Liver (tissue), 9 donors: Measurements from ENCODE around the gene TANGO6. TPM values are rescaled to one million over a fixed set of nuclear protein-coding genes. Genes with fewer than 3 reads are reported as not detected.

Experiments used
- DNase-seq: peaks from one replicate; pipeline ENCODE4 v3.0.0-alpha.2; 2017; ENCODE audit warnings: low spot score
- H3K27ac ChIP-seq, 2 donors: one replicate each; pipeline ENCODE4 v1.7.0; 2013; ENCODE audit warnings: inconsistent platforms in 2 of 2, low read length in 2 of 2, control low read depth in 1 of 2, low read depth in 1 of 2, mild to moderate bottlenecking in 1 of 2
- H3K27me3 ChIP-seq, 4 donors: one replicate each; pipeline versions ENCODE4 v1.6.1 to v1.7.0; 2013; ENCODE audit warnings: low read length in 3 of 4, inconsistent platforms in 1 of 4, mild to moderate bottlenecking in 1 of 4, moderate library complexity in 1 of 4; ENCODE audit not compliant: control insufficient read depth in 4 of 4, insufficient read depth in 4 of 4
- H3K36me3 ChIP-seq, 4 donors: one replicate each; pipeline versions ENCODE4 v1.6.1 to v1.7.0; 2013; ENCODE audit warnings: low read length in 3 of 4, mild to moderate bottlenecking in 3 of 4, low read depth in 1 of 4, moderate library complexity in 1 of 4; ENCODE audit not compliant: control insufficient read depth in 4 of 4, insufficient read depth in 3 of 4
- H3K4me1 ChIP-seq, 4 donors: one replicate each; pipeline versions ENCODE4 v1.6.1 to v1.7.0; 2013; ENCODE audit warnings: low read length in 3 of 4, mild to moderate bottlenecking in 3 of 4, moderate library complexity in 1 of 4; ENCODE audit not compliant: control insufficient read depth in 4 of 4, insufficient read depth in 4 of 4
- H3K4me3 ChIP-seq, 3 donors: one replicate each; pipeline versions ENCODE4 v1.6.1 to v1.7.0; 2013; ENCODE audit warnings: low read length in 3 of 3, control low read depth in 1 of 3, low read depth in 1 of 3, mild to moderate bottlenecking in 1 of 3
- H3K9ac ChIP-seq, 2 donors: one replicate each; pipeline ENCODE4 v1.7.0; 2013; ENCODE audit warnings: low read length in 2 of 2, mild to moderate bottlenecking in 2 of 2, moderate library complexity in 2 of 2, control low read depth in 1 of 2, low read depth in 1 of 2
- H3K9me3 ChIP-seq, 4 donors: one replicate each; pipeline versions ENCODE4 v1.6.1 to v1.7.0; 2013; ENCODE audit warnings: low read length in 3 of 4; ENCODE audit not compliant: control insufficient read depth in 4 of 4
- EGR1 ChIP-seq, 2 donors: IDR thresholded peaks; 2 replicates each; pipeline ENCODE4 v1.6.1; 2016 to 2018; ENCODE audit warnings: antibody characterized with exemption in 2 of 2, low read depth in 2 of 2
- FOXA1 ChIP-seq: IDR thresholded peaks from 2 replicates; pipeline ENCODE4 v1.6.1; 2016; ENCODE audit warnings: antibody characterized with exemption
- FOXA2 ChIP-seq: IDR thresholded peaks from 2 replicates; pipeline ENCODE4 v1.6.1; 2016; ENCODE audit warnings: antibody characterized with exemption
- GABPA ChIP-seq, 2 donors: IDR thresholded peaks in 1 of 2; conservative IDR thresholded peaks in 1 of 2; 2 replicates each; pipeline ENCODE4 v1.6.1; 2016; ENCODE audit warnings: antibody characterized with exemption in 2 of 2, mild to moderate bottlenecking in 1 of 2, moderate library complexity in 1 of 2
- HNF4A ChIP-seq, 2 donors: conservative IDR thresholded peaks; 2 replicates each; pipeline ENCODE4 v1.6.1; 2016; ENCODE audit warnings: antibody characterized with exemption in 2 of 2, mild to moderate bottlenecking in 2 of 2
- HNF4G ChIP-seq: IDR thresholded peaks from 2 replicates; pipeline ENCODE4 v1.6.1; 2016; ENCODE audit warnings: antibody characterized with exemption
- JUND ChIP-seq, 2 donors: IDR thresholded peaks; 2 replicates each; pipeline ENCODE4 v1.6.1; 2016; ENCODE audit warnings: antibody characterized with exemption in 2 of 2
- NR2F2 ChIP-seq: IDR thresholded peaks from 2 replicates; pipeline ENCODE4 v1.6.1; 2016; ENCODE audit warnings: antibody characterized with exemption
- RAD21 ChIP-seq, 2 donors: IDR thresholded peaks; 2 replicates each; pipeline ENCODE4 v1.6.1; 2016; ENCODE audit warnings: antibody characterized with exemption in 2 of 2, mild to moderate bottlenecking in 2 of 2
- RXRA ChIP-seq, 2 donors: IDR thresholded peaks; 2 replicates each; pipeline ENCODE4 v1.6.1; 2017 to 2018; ENCODE audit warnings: antibody characterized with exemption in 2 of 2, mild to moderate bottlenecking in 1 of 2
- SP1 ChIP-seq: IDR thresholded peaks from 2 replicates; pipeline ENCODE4 v1.6.1; 2018; ENCODE audit warnings: antibody characterized with exemption, mild to moderate bottlenecking
- TAF1 ChIP-seq: conservative IDR thresholded peaks from 2 replicates; pipeline ENCODE4 v1.6.1; 2016; ENCODE audit warnings: antibody characterized with exemption, mild to moderate bottlenecking
- YY1 ChIP-seq: IDR thresholded peaks from 2 replicates; pipeline ENCODE4 v1.6.1; 2016; ENCODE audit warnings: antibody characterized with exemption, mild to moderate bottlenecking
- WGBS: extraction: QIAGEN DNeasy Blood & Tissue Kit; methylation state at CpG from one replicate; pipeline ENCODE4 v1.1.7; 2013; 5-methylcytosine and 5-hydroxymethylcytosine counted together
- polyA plus RNA-seq, 2 donors: library from polyadenylated mRNA; stranded (reverse) in 1 of 2; unstranded in 1 of 2; fragments of 200-250 nt in 1 of 2; fragments of >200 nt in 1 of 2; fragmentation: Nextera tagmentation in 1 of 2; extraction: Ambion mirVana in 1 of 2; gene quantifications; one replicate each; pipeline versions ENCODE4 v1.2.1 to v1.2.3, GENCODE V29; 2013 to 2015
- total RNA-seq, 2 donors: library from RNA; depleted of rRNA; stranded (reverse); fragments of >200 nt; gene quantifications; one replicate each; pipeline ENCODE4 v1.2.3, GENCODE V29; 2014
- TF ChIP-seq, protein P1 (sequence below): IDR thresholded peaks from 2 replicates; pipeline ENCODE4 v1.6.1; 2016; ENCODE audit warnings: antibody characterized with exemption
- TF ChIP-seq, protein P2 (sequence below): IDR thresholded peaks from 2 replicates; pipeline ENCODE4 v1.6.1; 2016; ENCODE audit warnings: antibody characterized with exemption, mild to moderate bottlenecking
- TF ChIP-seq, protein P3 (sequence below): fragments of 150-350 bp; IDR thresholded peaks from 2 replicates; pipeline ENCODE4 v1.5.1; 2017; ENCODE audit warnings: improper control_type of control experiment, low read depth, low read length; ENCODE audit not compliant: missing input control
- TF ChIP-seq, protein P4 (sequence below): IDR thresholded peaks from 2 replicates; pipeline ENCODE4 v1.6.1; 2016; ENCODE audit warnings: antibody characterized with exemption
- donor health status: healthy.
- donor health status: healthy.
- donor health status: healthy.
- donor health status: healthy.
- donor health status: healthy.

Gene TANGO6
- total and polyA plus RNA-seq, 4 donors, result 6.8 to 40.6 (median 10.5) TPM

DNA sequence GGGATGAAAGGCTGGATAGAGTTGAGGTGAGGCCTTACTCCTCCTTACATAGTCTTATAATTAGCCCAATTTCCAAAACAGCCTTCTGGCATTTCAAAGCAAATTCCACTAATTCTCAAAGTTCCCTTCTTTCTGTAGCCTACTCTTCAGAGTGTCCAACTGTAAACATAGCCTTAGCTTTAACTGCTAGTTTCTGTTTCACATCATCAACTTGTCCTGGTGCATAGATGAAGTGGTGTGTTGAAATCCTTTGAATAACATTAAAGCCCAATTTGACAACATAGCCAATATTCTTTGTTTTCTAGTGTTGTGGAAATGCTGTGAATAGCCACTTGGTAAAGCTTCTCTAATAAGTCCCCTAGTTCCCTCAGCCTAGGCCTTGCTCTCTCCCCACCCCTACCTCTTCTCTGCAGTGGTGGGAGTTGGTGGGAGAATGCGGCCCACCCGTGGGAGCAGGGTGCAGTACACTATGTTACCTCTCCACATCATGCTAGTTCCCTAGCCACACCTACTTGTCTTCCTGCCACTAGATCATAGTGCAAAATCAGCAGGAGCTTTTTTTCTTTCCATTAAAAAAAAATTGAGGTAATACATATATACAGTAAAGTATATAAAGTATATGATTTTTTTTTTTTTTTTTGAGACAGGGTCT is 135.1 kb downstream of the TANGO6 start:
- Histone ChIP-seq H3K9ac (no peak overlapping the region), H3K27ac (no peak overlapping the region), H3K4me3 (no peak overlapping the region), H3K27me3 (no peaks in the 10 kb centered on the region), H3K9me3 (no peaks in the 10 kb centered on the region), H3K4me1 (no peaks in the 10 kb centered on the region), H3K36me3 (peaks cover 7 to 30% (median 21%) of the 10 kb centered on the region in 4 donors)
- WGBS, result 90% methylated on average over 2 of the region's 2 CpGs
- TF ChIP-seq NR2F2, result no peak
- TF ChIP-seq, protein P1, sequence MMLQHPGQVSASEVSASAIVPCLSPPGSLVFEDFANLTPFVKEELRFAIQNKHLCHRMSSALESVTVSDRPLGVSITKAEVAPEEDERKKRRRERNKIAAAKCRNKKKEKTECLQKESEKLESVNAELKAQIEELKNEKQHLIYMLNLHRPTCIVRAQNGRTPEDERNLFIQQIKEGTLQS, result no peak
- TF ChIP-seq EGR1 (IDR thresholded peaks at IDR 0.05; ENCODE audit: low read depth in 2 of 2), result no peak
- TF ChIP-seq GABPA (IDR thresholded peaks at IDR 0.05 in 1 of 2, conservative IDR thresholded peaks at IDR 0.05 in 1 of 2), result no peak
- no peak for TF ChIP-seq FOXA2
- TF ChIP-seq, protein P2, sequence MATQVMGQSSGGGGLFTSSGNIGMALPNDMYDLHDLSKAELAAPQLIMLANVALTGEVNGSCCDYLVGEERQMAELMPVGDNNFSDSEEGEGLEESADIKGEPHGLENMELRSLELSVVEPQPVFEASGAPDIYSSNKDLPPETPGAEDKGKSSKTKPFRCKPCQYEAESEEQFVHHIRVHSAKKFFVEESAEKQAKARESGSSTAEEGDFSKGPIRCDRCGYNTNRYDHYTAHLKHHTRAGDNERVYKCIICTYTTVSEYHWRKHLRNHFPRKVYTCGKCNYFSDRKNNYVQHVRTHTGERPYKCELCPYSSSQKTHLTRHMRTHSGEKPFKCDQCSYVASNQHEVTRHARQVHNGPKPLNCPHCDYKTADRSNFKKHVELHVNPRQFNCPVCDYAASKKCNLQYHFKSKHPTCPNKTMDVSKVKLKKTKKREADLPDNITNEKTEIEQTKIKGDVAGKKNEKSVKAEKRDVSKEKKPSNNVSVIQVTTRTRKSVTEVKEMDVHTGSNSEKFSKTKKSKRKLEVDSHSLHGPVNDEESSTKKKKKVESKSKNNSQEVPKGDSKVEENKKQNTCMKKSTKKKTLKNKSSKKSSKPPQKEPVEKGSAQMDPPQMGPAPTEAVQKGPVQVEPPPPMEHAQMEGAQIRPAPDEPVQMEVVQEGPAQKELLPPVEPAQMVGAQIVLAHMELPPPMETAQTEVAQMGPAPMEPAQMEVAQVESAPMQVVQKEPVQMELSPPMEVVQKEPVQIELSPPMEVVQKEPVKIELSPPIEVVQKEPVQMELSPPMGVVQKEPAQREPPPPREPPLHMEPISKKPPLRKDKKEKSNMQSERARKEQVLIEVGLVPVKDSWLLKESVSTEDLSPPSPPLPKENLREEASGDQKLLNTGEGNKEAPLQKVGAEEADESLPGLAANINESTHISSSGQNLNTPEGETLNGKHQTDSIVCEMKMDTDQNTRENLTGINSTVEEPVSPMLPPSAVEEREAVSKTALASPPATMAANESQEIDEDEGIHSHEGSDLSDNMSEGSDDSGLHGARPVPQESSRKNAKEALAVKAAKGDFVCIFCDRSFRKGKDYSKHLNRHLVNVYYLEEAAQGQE, result no peak
- TF ChIP-seq, protein P3, sequence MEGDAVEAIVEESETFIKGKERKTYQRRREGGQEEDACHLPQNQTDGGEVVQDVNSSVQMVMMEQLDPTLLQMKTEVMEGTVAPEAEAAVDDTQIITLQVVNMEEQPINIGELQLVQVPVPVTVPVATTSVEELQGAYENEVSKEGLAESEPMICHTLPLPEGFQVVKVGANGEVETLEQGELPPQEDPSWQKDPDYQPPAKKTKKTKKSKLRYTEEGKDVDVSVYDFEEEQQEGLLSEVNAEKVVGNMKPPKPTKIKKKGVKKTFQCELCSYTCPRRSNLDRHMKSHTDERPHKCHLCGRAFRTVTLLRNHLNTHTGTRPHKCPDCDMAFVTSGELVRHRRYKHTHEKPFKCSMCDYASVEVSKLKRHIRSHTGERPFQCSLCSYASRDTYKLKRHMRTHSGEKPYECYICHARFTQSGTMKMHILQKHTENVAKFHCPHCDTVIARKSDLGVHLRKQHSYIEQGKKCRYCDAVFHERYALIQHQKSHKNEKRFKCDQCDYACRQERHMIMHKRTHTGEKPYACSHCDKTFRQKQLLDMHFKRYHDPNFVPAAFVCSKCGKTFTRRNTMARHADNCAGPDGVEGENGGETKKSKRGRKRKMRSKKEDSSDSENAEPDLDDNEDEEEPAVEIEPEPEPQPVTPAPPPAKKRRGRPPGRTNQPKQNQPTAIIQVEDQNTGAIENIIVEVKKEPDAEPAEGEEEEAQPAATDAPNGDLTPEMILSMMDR, result no peak
- TF ChIP-seq TAF1, result no peak
- TF ChIP-seq RXRA (IDR thresholded peaks at IDR 0.05), result no peak
- TF ChIP-seq HNF4A (conservative IDR thresholded peaks at IDR 0.05), result no peak
- TF ChIP-seq, protein P4, sequence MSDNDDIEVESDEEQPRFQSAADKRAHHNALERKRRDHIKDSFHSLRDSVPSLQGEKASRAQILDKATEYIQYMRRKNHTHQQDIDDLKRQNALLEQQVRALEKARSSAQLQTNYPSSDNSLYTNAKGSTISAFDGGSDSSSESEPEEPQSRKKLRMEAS, result no peak
- no peak for TF ChIP-seq YY1
- TF ChIP-seq FOXA1, result no peak
- DNase-seq, result no peak

DNA sequence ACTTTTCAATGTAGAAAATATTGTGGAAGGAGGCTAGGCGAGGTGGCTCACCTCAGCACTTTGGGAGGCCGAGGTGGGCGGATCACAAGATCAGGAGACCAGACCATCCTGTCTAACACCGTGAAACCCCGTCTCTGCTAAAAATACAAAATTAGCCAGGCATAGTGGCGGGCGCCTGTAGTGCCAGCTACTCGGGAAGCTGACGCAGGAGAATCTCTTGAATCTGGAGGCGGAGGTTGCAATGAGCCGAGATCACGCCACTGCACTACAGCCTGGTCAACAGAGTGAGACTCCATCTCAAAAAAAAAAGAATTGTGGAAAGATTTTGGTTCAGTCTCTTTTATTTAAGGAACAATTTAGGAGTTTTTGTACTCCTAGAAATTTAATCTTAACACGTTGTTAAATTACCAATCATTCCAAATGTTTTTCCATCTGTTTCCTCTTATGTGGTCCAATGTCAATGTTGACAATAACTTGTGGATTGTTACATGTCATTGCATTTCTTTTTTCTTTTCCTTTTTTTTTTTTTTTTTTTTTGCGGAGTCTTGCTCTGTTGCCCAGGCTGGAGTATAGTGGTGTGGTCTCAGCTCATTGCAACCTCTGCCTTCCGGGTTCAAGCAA is 137.5 kb downstream of the TANGO6 start:
- H3K27me3 ChIP-seq, result no peaks in the 10 kb centered on the region
- H3K27ac ChIP-seq, result no peak overlapping the region
- 95% methylated on average over 15 of the region's 15 CpGs for WGBS
- no peaks in the 10 kb centered on the region for H3K4me1 ChIP-seq
- no peak overlapping the region for H3K4me3 ChIP-seq
- peaks cover 0 to 14% (median 7%) of the 10 kb centered on the region in 4 donors for H3K36me3 ChIP-seq
- H3K9me3 ChIP-seq, result no peaks in the 10 kb centered on the region
- DNase-seq, result no peak
- no peak overlapping the region for H3K9ac ChIP-seq
- TF ChIP-seq SP1, result no peak
- no peak for TF ChIP-seq HNF4G
- TF ChIP-seq RXRA (IDR thresholded peaks at IDR 0.05), result no peak
- no peak for TF ChIP-seq JUND (IDR thresholded peaks at IDR 0.05)
- TF ChIP-seq RAD21 (IDR thresholded peaks at IDR 0.05), result no peak
- TF ChIP-seq FOXA1, result no peak
- TF ChIP-seq YY1, result no peak
- TF ChIP-seq, protein P3, result no peak
- TF ChIP-seq, protein P4, result no peak
- TF ChIP-seq, protein P2, result no peak
- no peak for TF ChIP-seq TAF1
- no peak for TF ChIP-seq FOXA2
